Stomach smooth muscle (tissue), 2 donors: Measurements from ENCODE around the gene CDH9.
"Not testable (repeated sequence)": the region's sequence is repeated elsewhere in the genome, so short reads cannot be mapped to it uniquely, and the experiment has no call there.

Experiments
- H3K27ac ChIP-seq: one replicate; pipeline ENCODE4 v1.7.0; 2013; ENCODE audit warnings: mild to moderate bottlenecking, low read length, inconsistent platforms
- H3K27me3 ChIP-seq, 2 donors: one replicate each; pipeline ENCODE4 v1.7.0; 2013; ENCODE audit warnings: low read length in 2 of 2; ENCODE audit not compliant: insufficient read depth in 2 of 2, control insufficient read depth in 1 of 2
- H3K36me3 ChIP-seq, 2 donors: one replicate each; pipeline ENCODE4 v1.7.0; 2013; ENCODE audit warnings: low read length in 2 of 2; ENCODE audit not compliant: control insufficient read depth in 2 of 2, insufficient read depth in 2 of 2
- H3K4me1 ChIP-seq: one replicate; pipeline ENCODE4 v1.7.0; 2013; ENCODE audit warnings: low read length; ENCODE audit not compliant: control insufficient read depth, insufficient read depth
- H3K4me3 ChIP-seq, 2 donors: one replicate each; pipeline ENCODE4 v1.7.0; 2013; ENCODE audit warnings: low read length in 2 of 2
- H3K9ac ChIP-seq, 2 donors: one replicate each; pipeline ENCODE4 v1.7.0; 2013; ENCODE audit warnings: low read length in 2 of 2, mild to moderate bottlenecking in 1 of 2
- H3K9me3 ChIP-seq, 2 donors: one replicate each; pipeline ENCODE4 v1.7.0; 2013; ENCODE audit warnings: low read length in 2 of 2; ENCODE audit not compliant: control insufficient read depth in 2 of 2
- donor health status: healthy.
- donor health status: Pancreatic carcinoma.

CDH9 gene

GRCh38 chr5:26883375-26883774 lies 155.0 kb downstream of the CDH9 start:
- no peak overlapping the region for H3K9ac ChIP-seq
- no peak overlapping the region for H3K27ac ChIP-seq
- no peaks in the 10 kb centered on the region for H3K9me3 ChIP-seq
- H3K36me3 ChIP-seq, result no peaks in the 10 kb centered on the region
- no peak overlapping the region for H3K4me3 ChIP-seq
- no peaks in the 10 kb centered on the region for H3K4me1 ChIP-seq
- H3K27me3 ChIP-seq, result no peaks in the 10 kb centered on the region

GRCh38 chr5:26881901-26882300 lies 156.5 kb downstream of the CDH9 start:
- Histone ChIP-seq H3K4me3 (no peak overlapping the region), H3K9ac (no peak overlapping the region), H3K4me1 (no peaks in the 10 kb centered on the region), H3K27me3 (no peaks in the 10 kb centered on the region), H3K9me3 (no peaks in the 10 kb centered on the region), H3K27ac (no peak overlapping the region), H3K36me3 (no peaks in the 10 kb centered on the region)

GRCh38 chr5:26877154-26877553 lies 161.2 kb downstream of the CDH9 start:
- Histone ChIP-seq H3K4me3 (no peak overlapping the region), H3K4me1 (no peaks in the 10 kb centered on the region), H3K36me3 (no peaks in the 10 kb centered on the region), H3K9me3 (no peaks in the 10 kb centered on the region), H3K27me3 (no peaks in the 10 kb centered on the region), H3K27ac (no peak overlapping the region), H3K9ac (no peak overlapping the region)

- H3K36me3 ChIP-seq, result no peaks in the 10 kb centered on the region
- H3K9me3 ChIP-seq, result no peaks in the 10 kb centered on the region
- no peak overlapping the region for H3K4me3 ChIP-seq
- H3K9ac ChIP-seq, result no peak overlapping the region
- H3K27ac ChIP-seq, result no peak overlapping the region
- no peaks in the 10 kb centered on the region for H3K4me1 ChIP-seq
- H3K27me3 ChIP-seq, result no peaks in the 10 kb centered on the region
Observed at GRCh38 chr5:26872337-26872736, 166.0 kb downstream of the CDH9 start.

- Histone ChIP-seq H3K9me3 (no peaks in the 10 kb centered on the region), H3K4me1 (no peaks in the 10 kb centered on the region), H3K4me3 (no peak overlapping the region), H3K27ac (no peak overlapping the region), H3K36me3 (no peaks in the 10 kb centered on the region), H3K9ac (no peak overlapping the region), H3K27me3 (no peaks in the 10 kb centered on the region)
Observed at GRCh38 chr5:26869781-26870180, 168.6 kb downstream of the CDH9 start.

- no peaks in the 10 kb centered on the region for H3K27me3 ChIP-seq
- no peak overlapping the region for H3K9ac ChIP-seq
- H3K4me3 ChIP-seq, result no peak overlapping the region
- no peaks in the 10 kb centered on the region for H3K36me3 ChIP-seq
- no peaks in the 10 kb centered on the region for H3K9me3 ChIP-seq
- H3K27ac ChIP-seq, result no peak overlapping the region
- no peaks in the 10 kb centered on the region for H3K4me1 ChIP-seq
Observed at GRCh38 chr5:26868504-26868903, 169.9 kb downstream of the CDH9 start.

GRCh38 chr5:26864061-26864460 lies 174.3 kb downstream of the CDH9 start:
- no peak overlapping the region for H3K9ac ChIP-seq
- H3K4me1 ChIP-seq, result no peaks in the 10 kb centered on the region

GRCh38 chr5:26856238-26856637 lies 182.1 kb downstream of the CDH9 start:
- Histone ChIP-seq H3K27me3 (no peaks in the 10 kb centered on the region), H3K9me3 (peaks cover 0 to 3% of the 10 kb centered on the region in 2 donors), H3K27ac (no peak overlapping the region), H3K36me3 (no peaks in the 10 kb centered on the region), H3K4me1 (no peaks in the 10 kb centered on the region), H3K9ac (no peak overlapping the region), H3K4me3 (no peak overlapping the region)

More at GRCh38 chr5:26864061-26864460, 174.3 kb downstream of the CDH9 start:
- Histone ChIP-seq H3K9me3 (no peaks in the 10 kb centered on the region), H3K36me3 (no peaks in the 10 kb centered on the region), H3K27ac (no peak overlapping the region), H3K4me3 (no peak overlapping the region), H3K27me3 (no peaks in the 10 kb centered on the region)

- not testable (repeated sequence) for H3K9me3 ChIP-seq, H3K9ac ChIP-seq, H3K4me3 ChIP-seq, H3K27ac ChIP-seq, H3K27me3 ChIP-seq, H3K4me1 ChIP-seq, H3K36me3 ChIP-seq
Observed at GRCh38 chr5:26852450-26852849, 185.9 kb downstream of the CDH9 start.

GRCh38 chr5:26847041-26847736 lies 191.2 kb downstream of the CDH9 start:
- H3K4me1 ChIP-seq, result no peaks in the 10 kb centered on the region
- no peaks in the 10 kb centered on the region for H3K9me3 ChIP-seq
- H3K36me3 ChIP-seq, result no peaks in the 10 kb centered on the region
- H3K27me3 ChIP-seq, result no peaks in the 10 kb centered on the region
- H3K27ac ChIP-seq, result no peak overlapping the region
- no peak overlapping the region for H3K9ac ChIP-seq
- H3K4me3 ChIP-seq, result no peak overlapping the region

- H3K27ac ChIP-seq, result no peak overlapping the region
- H3K9me3 ChIP-seq, result no peaks in the 10 kb centered on the region
- no peaks in the 10 kb centered on the region for H3K36me3 ChIP-seq
- no peak overlapping the region for H3K9ac ChIP-seq
- no peaks in the 10 kb centered on the region for H3K4me1 ChIP-seq
- no peaks in the 10 kb centered on the region for H3K27me3 ChIP-seq
- H3K4me3 ChIP-seq, result no peak overlapping the region
Observed at GRCh38 chr5:26843677-26844076, 194.7 kb downstream of the CDH9 start.
